NCI-H1092 (cell line): ENCODE results near the gene TEDC2.

Experiments
- DNase-seq: peaks from one replicate; lab custom pipeline; 2025; lab: John Stamatoyannopoulos, UW

TEDC2 gene

DNA sequence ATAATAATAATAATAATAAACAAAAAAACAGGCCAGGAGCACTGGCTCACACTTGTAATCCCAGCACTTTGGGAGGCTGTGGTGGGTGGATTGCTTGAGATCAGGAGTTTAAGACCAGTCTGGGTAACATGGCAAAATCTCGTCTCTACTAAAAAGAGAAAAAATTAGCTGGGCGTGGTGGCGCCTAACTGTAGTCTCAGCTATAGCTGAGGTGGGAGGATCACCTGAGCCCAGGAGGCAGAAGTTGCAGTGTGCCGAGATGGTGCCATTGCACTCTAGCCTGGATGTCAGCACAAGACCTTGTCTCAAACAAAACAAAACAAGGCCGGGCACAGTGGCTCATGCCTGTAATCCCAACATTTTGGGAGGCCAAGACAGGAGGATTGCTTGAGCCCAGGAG is 35.1 kb downstream of the TEDC2 start:
- DNase-seq = no peak

DNA sequence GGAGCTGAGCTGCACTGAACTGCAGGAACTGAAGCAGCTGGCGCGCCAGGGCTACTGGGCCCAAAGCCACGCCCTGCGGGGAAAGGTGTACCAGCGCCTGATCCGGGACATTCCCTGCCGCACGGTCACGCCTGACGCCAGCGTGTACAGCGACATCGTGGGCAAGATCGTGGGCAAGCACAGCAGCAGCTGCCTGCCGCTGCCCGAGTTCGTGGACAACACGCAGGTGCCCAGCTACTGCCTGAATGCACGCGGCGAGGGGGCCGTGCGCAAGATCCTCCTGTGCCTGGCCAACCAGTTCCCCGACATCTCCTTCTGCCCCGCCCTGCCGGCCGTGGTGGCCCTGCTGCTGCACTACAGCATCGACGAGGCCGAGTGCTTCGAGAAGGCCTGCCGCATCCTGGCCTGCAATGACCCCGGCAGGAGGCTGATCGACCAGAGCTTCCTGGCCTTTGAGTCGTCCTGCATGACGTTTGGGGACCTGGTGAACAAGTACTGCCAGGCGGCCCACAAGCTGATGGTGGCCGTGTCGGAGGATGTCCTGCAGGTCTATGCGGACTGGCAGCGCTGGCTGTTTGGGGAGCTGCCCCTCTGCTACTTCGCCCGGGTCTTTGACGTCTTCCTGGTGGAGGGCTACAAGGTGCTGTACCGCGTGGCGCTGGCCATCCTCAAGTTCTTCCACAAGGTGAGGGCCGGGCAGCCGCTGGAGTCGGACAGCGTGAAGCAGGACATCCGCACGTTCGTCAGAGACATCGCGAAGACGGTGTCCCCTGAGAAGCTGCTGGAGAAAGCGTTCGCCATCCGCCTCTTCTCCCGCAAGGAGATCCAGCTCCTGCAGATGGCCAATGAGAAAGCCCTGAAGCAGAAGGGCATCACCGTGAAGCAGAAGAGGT is 36.6 kb downstream of the TEDC2 start:
- DNase-seq = no peak

DNA sequence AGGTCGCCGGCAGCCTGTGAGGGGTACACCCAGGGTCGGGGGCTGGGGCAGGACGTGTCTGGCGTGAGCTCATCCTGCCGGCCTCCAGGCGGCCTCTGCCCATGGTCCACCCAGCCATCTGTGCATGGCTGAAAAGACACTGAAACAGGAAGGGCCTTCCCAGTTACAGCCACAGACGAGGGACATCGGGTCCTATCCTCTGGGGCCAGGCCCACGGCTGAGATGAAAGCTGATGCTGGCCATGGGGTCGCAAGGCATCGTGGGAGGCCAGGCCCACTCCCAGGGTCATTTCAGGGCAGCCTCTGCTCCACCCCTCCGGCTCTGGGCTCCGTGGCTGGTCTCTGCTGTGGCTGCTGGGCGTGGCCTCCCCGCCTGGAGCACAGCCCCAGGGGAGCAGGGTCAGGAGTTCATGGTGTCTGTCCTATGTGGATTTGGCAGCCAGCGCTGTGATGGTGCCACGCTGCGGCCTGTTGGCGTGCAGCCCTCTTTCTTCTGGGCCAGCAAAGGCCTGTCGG is 37.3 kb downstream of the TEDC2 start:
- DNase-seq = peak; percentile 61

DNA sequence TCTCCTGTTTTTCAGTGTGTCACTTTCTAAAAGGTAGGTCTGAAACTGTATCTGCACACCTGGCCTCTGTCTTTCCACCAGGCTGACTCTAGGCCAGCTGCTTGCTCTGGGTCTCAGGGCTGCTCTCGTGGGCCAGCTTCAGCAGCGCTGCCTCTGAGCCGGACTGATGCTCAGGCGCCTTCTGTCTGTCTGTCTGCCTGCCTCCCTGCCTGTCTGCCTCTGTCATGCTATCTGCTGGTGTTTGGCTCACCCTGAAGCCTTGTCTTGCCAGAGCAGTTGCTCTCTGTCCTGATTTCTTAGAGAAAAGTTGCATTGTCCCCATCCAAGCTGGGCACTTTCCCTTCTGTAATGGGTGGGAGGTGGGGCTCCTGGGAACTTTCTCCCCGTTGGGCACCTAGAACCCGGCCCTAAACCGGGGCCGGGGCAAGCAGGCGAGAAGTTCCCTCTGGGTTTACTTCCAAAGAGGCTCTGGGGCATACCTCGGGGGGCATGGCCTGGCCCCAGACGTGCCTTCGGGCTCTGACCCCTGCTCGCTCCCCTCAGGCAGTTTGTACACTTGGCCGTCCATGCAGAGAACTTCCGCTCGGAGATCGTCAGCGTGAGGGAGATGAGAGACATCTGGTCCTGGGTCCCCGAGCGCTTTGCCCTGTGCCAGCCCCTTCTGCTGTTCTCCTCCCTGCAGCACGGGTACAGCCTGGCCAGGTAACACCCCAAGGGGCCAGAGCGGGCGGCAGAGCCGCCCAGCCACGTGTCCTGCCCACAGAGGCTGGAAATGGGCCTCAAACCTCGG is 38.0 kb downstream of the TEDC2 start:
- DNase-seq = no peak

DNA sequence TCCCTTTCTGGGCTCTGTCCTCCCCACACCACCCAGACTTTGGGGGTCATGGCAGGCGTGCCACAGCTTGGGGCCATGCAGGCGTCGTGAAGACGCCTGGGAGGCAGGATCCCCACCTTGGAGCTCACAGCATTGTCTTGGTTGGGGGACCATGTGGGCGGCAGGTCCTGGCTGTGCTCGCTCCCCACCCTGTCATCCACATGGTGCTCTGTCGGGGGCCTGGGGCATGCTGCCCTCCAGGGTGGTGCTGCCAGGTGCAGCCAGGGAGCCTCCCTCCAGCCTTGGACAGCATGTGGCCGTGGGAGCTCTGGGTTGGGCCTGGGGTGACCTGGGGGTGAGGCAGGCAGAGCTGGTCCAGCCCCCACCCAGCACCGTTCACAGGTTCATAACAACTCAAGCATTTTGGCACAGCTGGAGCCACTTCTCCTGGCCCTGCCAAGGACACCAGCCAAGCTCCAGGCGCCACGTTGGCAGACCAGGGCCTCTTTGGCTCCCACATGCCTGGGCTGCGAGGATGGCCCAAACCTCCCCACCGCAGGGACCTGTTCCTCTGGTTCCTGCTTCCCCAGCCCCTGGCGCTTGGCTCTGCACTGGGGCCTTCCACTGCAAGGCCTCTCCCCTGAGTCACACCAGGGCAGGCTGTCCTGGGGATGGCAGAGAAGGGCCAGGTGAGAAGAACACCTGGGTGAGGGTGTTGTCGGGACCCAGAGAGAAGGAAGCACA is 38.8 kb downstream of the TEDC2 start:
- DNase-seq = peak; percentile 41

DNA sequence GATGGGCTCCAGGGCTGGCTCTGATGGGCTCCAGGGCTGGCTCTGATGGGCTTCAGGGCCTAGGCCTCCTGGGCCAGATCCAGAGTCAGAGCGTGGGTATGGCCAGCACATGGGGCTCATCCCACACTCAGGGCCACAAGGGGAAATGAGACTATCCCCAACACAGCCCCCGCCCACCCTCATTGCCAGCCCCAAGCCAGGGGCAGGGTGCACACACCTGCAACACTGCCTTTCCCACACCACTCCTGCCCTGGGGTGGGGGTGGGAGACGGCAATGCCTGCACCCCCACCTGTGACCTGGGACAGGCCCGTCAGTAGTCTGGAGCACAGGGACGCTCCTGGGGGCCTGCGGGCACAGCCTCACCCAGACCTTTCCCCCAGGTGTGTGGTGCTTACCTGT is 39.5 kb downstream of the TEDC2 start:
- no peak for DNase-seq

DNA sequence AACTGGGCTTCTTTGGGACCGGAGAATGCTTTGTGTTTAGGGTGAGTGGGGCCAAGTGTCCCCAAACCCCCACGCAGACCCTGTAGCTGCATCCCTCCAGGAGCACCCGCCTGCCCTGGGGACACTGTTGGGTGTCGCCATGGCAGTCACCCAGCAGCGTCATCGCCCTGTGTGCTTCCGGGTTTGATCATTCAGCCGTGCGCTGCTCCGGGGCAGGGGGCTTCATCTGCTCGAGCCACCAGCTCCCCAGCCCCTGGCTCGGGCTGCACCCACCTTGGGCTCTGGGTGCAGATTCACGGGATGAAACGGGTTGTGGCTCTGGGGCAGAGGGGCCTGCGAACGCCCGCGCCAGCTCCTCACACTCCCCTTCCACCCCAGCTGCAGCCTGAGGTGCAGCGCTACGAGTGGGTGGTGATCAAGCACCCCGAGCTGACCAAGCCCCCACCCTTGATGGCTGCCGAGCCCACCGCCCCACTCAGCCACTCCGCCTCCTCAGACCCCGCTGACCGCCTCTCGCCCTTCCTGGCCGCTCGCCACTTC is 40.1 kb downstream of the TEDC2 start:
- no peak for DNase-seq

DNA sequence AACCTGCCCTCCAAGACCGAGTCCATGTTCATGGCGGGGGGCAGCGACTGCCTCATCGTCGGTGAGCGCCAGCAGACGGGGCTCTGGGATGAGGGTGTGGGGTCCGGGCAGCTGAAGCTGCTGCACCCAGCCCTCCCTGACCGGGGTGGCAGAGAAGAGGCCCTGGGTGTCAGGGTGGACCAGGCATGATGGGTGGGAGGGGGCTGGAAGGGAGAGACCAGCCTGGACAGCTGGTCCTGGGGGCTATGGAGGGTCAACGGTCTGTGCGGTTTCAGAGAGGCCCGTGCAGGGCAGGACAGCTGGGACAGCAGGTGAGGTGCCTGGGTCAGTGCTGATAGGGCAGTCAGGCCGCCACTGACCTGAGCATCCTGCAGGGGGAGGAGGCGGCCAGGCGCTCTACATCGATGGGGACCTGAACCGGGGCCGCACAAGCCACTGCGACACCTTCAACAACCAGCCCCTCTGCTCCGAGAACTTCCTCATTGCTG is 40.6 kb downstream of the TEDC2 start:
- no peak for DNase-seq

DNA sequence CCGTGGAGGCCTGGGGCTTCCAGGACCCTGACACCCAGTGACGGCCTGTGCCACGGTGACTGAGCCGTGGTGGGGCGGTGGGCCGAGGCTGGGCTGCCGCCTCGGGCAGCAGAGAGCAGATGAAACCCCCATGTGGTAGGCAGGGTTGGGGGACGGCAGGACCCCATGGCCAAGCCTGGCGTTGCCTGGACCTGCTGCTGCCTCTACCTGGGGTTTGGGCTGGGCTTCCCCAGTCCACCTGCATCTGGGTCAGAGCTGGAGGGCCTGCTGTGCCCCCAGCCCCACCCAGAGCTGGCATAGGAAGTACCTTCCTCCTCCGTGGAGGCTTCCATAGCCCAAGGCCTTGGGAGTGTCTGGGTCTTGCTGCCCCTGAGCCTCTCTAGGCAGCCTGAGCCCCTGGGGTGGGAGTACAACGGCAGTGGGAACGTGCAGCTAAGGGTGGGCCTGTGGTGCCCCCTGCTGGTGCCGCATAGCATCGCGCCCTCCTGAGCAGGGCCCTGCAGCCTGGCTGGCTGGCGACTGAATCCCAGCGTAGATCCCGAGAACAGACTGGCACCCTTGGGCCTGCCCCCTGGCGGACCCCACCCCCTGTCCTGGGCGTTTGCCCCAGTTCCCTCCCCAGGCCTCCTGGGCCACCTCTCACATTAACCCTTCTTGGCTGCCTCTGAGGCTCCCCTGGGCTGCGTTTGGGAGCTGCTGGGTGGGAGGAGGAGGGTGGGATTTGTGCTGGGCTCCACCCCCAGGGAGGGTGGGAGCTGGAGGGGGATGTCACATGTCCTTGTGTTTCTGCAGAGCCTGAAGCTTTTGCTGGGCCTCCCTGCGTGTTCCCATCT is 41.2 kb downstream of the TEDC2 start:
- DNase-seq = peak; percentile 73

DNA sequence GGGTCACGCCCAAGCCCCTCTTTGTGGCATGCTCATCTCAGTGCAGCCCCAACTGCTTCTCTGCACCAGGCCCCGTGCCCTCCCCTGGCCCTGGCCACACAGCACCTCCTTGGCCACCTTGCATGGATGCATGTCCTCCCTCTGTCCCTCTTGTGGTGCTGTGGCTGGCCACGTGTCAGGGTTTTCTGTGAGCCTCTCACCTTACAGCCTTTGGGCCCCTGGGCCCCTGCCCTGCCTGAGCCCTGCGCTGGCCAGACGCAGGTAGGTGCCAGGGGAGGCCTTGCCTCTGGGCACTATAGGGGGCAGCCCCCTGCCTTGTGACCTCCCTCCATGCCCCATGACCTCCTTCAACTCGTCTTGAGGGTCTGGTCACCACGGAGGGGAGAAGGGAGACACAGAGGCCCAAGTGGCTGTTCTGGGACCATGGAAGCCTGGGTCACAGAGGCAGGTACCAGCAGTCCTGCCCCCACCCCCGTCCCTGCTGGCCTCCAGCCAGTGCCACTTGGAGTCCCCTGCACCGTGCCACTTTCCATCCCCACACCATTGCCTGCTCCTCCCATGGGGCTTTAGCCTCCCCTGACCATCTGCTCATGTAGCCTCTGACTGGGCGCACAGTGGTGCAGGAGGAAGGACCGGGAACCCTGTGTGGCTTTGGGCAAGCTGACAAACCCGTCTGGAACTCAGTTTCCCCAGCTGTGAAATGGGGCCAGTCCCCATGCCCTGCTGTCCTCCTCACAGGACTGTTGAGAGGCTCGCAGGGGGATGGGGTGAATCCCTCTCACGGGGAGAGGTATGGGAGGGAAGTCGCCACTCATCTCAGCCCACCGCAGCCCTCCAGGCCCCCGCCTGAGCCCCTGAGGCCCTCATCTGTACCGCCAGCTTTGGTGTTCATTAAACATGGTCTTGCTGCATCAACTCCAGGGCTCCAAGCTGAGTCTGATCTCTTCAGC is 42.3 kb downstream of the TEDC2 start:
- DNase-seq = no peak

DNA sequence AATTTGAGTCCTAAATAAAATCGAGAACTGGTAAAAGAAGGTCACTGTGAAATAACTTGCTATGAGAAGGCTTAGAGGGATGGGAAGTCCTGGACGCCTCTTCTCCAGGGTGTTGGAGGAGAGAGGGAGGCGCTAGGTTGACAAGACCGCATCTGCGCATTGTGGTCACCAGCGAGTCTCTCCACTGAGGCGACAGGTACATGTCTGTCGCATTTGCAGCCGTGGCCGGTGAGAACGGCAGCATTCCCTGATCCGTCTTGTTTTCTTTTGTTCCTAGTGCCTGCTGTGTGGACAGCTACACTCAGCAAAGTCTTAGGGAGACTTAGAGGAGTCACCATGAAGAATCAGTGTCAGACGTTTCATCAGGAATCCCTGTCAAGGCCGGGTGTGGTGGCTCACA is 45.8 kb downstream of the TEDC2 start:
- no peak for DNase-seq

DNA sequence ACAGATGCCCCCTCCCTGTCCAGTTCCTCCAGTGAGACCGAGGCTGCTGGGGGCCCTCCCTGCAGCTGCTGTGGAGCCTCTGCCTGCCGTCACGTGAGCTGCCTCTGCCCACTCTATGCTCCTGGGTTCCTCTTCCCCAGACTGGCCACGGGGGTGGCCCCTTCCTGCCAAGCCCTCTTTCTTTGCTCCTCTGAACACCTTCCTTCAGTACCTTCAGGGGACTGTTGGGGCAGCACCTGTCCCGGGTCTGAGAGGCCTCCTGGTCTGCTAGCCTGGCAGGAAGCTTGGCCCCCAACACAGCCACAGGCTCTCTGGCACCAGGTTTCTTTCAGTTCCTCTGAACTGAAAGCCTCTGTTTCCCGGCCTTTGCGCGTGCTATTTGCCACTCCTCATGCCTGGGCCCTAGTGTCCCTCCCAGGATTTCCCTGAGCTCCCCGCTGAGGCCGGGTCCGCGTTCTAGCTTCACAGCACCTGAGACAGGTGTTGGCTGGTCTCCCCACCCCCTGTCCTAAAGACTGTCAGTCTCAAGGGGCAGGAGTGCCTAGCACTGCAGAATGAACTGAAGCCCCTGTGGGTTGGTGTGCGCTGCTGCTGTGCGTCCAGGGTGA is 47.2 kb downstream of the TEDC2 start:
- DNase-seq = no peak

DNA sequence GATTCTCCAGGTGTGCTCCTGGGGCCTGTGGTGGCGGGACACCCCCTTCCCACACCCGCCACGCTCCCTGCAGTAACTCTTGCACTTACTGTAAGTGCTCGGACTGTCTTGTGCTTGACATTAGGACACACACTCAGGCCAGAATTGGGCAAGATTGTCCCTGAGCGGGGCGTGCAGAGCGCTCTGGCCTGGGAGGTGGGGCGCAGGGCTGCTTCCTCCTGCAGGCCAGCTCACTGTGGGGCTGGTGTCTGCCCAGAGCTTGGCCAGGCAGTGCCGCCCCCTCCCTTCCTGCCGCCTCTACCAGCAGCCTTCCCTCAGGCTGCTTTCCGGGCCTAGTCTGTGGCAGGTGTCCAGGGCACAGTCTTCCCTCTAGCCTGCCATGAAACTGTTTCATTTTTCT is 47.8 kb downstream of the TEDC2 start:
- DNase-seq = no peak

DNA sequence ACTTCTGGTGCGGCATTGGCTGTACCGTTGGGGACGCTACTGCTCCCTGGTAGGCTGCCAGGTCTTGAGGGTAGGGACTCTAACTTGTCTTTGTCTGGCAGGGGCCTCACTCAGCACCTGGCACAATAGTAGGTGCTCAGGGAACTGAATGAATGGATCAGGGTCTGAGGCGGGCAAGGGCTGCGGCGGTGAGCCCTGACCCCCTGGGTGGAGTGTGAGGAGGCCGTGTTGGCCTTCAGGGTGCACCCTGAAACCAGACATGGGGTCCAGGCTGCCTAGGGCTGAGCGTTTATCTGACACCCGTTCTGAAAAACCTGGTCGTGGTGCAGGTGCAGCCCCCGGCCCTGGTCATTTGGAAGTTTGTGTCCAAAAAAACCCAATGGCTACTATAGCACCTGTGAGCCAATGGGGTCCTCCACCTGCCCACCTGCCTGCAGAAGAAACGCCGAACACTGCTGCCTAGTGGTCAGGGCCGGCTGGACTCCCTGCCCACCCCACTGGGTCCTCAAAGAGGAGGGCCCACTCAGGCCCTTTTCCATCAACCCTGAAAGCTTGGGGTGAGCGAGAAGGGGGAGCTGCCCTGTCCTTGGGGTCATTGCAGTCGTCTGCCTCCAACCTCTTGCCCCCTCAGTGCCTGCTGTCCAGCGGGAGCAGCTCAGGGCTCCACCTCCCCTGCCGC is 49.0 kb downstream of the TEDC2 start:
- no peak for DNase-seq

DNA sequence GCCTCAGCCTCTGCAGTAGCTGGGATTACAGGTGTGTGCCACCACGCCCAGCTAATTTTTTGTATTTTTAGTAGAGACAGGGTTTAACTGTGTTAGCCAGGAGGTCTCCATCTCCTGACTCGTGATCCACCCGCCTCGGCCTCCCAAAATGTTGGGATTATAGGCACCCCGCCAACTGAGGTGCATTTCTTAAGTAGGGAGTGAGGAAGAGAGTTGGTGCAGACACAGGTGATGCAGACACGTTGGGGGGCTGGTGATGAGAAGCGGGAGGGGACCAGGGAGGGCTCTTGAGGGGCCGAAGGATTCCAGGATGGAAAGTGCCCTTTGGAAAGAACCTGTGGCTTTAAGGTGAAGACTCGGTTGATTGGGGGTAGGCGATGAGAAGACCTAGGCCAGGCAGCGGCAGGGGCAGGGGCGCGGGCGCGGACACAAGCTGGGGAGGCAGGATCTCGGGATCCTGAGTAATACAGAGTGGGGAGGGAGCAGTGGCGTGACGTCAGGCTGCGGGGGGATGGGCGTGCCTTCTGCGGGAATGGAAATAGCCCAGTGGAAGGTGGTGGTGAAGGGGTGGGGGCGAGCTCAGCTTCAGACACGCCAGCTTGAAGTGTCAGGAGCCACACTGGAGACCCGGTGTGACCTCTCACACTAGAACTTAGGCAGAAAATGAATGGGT is 51.4 kb downstream of the TEDC2 start:
- DNase-seq = no peak

DNA sequence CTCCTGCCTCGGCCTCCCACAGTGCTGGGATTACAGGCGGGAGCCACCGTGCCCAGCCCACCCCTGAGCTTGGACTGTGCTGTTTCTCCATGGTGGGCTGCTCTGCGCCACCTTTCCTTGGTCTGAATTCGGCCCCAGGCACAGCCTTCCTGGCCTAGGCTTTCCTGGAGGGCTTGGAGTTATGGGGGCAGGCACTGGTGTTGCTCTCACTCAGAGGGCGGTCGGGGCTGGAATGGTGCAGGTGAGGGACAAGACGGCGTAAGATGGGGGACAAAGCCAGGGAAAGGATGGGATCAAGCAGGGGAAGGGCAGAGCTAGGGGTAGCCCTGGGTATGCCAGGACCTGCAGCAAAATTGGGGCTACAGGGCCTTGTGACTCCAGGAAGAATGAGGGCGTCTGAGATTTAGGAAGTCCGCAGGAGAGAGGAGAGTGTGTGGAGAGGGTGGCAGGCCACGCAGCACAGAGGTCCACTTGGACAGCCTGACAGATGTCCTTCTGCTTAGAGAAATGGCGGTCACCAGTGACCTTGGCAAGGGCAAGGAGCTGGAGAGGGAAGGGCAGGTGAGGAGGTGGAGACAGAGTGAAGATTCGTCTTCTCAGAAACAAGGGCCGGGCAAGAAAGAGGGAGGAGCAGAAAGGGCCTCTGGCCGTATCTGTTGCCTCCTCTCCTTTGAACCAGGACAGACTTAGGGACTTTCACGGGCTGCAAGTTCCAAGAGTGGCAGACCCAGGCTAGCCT is 52.3 kb downstream of the TEDC2 start:
- DNase-seq = no peak

DNA sequence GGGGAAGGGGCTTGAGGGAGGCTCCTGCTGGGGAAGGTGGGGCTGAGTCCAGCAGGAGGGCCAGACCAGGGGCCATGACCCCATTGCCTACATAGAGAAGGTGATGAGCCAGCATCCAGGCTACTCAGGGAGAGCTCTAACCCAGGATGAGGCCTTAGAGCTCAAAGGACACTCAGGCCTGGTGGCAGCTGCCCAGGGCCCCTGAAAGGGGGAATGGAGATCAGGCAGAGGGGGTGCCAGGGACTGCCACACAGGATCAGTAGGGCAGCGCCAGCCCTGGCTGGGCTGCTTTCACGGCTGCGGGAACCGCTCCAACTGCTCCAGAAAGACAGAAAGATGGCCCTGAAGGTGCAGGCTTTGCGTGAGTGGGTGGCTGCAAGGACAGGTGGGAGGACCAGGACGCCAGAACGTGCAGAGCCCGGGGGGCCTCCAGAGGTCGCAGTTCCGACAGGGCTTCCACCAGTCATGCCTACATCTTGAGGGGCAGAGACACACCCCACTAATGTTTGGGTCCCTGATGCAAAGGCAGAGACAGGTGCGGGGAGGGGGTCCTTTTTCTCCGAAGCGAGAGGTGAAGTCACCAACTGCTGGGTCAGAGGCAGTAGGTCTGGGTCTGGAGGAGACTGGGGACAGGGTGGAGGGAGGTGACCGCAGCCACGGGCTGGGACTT is 53.0 kb downstream of the TEDC2 start:
- DNase-seq = peak; percentile 63
